T-cell (primary cell): ENCODE results near the gene MBD5. TPM values are rescaled to one million over a fixed set of nuclear protein-coding genes. Genes with fewer than 3 reads are reported as not detected.

Source experiments
- ATAC-seq, 4 experiments: fragments of 200-7000 bp in 3 of 4; fragments of 150-1000 bp in 1 of 4; cut with Tn5 transposase; replicated peaks in 1 of 4; 1 replicate in 3 of 4; 2 replicates in 1 of 4; pipeline ENCODE4 v1.10.0; 2021; ENCODE audit warnings: moderate library complexity in 3 of 4, mild to moderate bottlenecking in 2 of 4, moderate number of reproducible peaks in 1 of 4
- CTCF ChIA-PET, 2 donors: fragments of 300-600 bp; sonication (Branson Sonifier 250); formaldehyde crosslinking; loops; one replicate each; lab custom pipeline; 2022; ENCODE audit warnings: antibody characterized with exemption in 2 of 2; lab: Charles Lee
- POLR2A ChIA-PET, 2 donors: fragments of 300-600 bp; sonication (Branson Sonifier 250); formaldehyde crosslinking; loops; one replicate each; lab custom pipeline; 2022; ENCODE audit warnings: antibody characterized with exemption in 2 of 2; lab: Charles Lee
- DNase-seq, 35 experiments: peaks; one replicate each; pipeline versions ENCODE4 v3.0.0 to v3.0.0-alpha.2; 2013 to 2023
- H3K27ac ChIP-seq: one replicate; pipeline ENCODE4 v1.5.1; 2013; ENCODE audit warnings: low read length
- H3K27me3 ChIP-seq, 2 experiments: replicated peaks in 1 of 2; 1 replicate in 1 of 2; 2 replicates in 1 of 2; pipeline versions ENCODE4 v1.6.1 to v1.7.0; 2013; ENCODE audit warnings: low read length in 1 of 2, mixed read lengths in 1 of 2; ENCODE audit not compliant: control insufficient read depth in 2 of 2, insufficient read depth in 2 of 2; ENCODE audit errors: extremely low read depth in 1 of 2
- H3K36me3 ChIP-seq, 2 donors: 1 replicate in 1 of 2; 2 replicates in 1 of 2; pipeline versions ENCODE4 v1.6.1 to v1.7.0; 2013; ENCODE audit warnings: low read length in 1 of 2; ENCODE audit not compliant: control insufficient read depth in 2 of 2, insufficient read depth in 1 of 2; ENCODE audit errors: extremely low read depth in 1 of 2
- H3K4me1 ChIP-seq, 2 experiments: 1 replicate in 1 of 2; 2 replicates in 1 of 2; pipeline versions ENCODE4 v1.6.1 to v1.7.0; 2013; ENCODE audit warnings: low read length in 2 of 2, mixed read lengths in 1 of 2; ENCODE audit not compliant: insufficient read depth in 2 of 2, control insufficient read depth in 1 of 2; ENCODE audit errors: extremely low read depth in 1 of 2
- H3K4me3 ChIP-seq, 2 donors: 1 replicate in 1 of 2; 2 replicates in 1 of 2; pipeline versions ENCODE4 v1.5.1 to v1.7.0; 2013; ENCODE audit warnings: mild to moderate bottlenecking in 2 of 2, low read length in 1 of 2, moderate library complexity in 1 of 2; ENCODE audit not compliant: control insufficient read depth in 1 of 2; ENCODE audit errors: extremely low read depth in 1 of 2
- H3K9me3 ChIP-seq: 2 replicates; pipeline ENCODE4 v1.7.0; 2013
- H3K27ac Mint-ChIP-seq, 2 donors: one replicate each; pipeline ENCODE4 v1.8.0; 2020 to 2021; ENCODE audit warnings: mild to moderate bottlenecking in 2 of 2, mixed read lengths in 2 of 2
- H3K27me3 Mint-ChIP-seq, 2 donors: one replicate each; pipeline ENCODE4 v1.8.0; 2021 to 2022; ENCODE audit warnings: mixed read lengths in 2 of 2
- H3K36me3 Mint-ChIP-seq: one replicate; pipeline ENCODE4 v1.8.0; 2021; ENCODE audit warnings: mixed read lengths
- H3K4me1 Mint-ChIP-seq, 3 donors: one replicate each; pipeline ENCODE4 v1.8.0; 2020 to 2022; ENCODE audit warnings: mixed read lengths in 3 of 3, mild to moderate bottlenecking in 1 of 3
- H3K4me3 Mint-ChIP-seq, 3 donors: one replicate each; pipeline ENCODE4 v1.8.0; 2020 to 2022; ENCODE audit warnings: mild to moderate bottlenecking in 3 of 3, mixed read lengths in 3 of 3, moderate library complexity in 3 of 3
- H3K9me3 Mint-ChIP-seq, 3 donors: one replicate each; pipeline ENCODE4 v1.8.0; 2020 to 2022; ENCODE audit warnings: mixed read lengths in 3 of 3
- WGBS: methylation state at CpG from one replicate; pipeline ENCODE4 v1.1.5; 2013; ENCODE audit warnings: missing lambda C conversion rate; ENCODE audit not compliant: insufficient coverage; 5-methylcytosine and 5-hydroxymethylcytosine counted together
- total RNA-seq, 35 experiments: library from RNA in 6 of 35; stranded (reverse) in 6 of 35; fragments of 120-200 nt in 1 of 35; gene quantifications; one replicate each; pipeline versions ENCODE4 v1.2.1 to v1.2.4 and lab custom pipeline; 2013 to 2026

The MBD5 gene
- total RNA-seq, 5 donors from 2014 or later (not counting 1 experiment from before 2014, with no cell fraction given), result 34.6 to 81.9 (median 45.6) TPM

GRCh38 chr2:148461876-148462275 is 441.0 kb downstream of the MBD5 start:
- no peak for DNase-seq
- H3K4me1 Mint-ChIP-seq, result no peaks in the 10 kb centered on the region
- no peak overlapping the region for H3K27ac ChIP-seq
- peaks cover 23% of the 10 kb centered on the region for H3K36me3 Mint-ChIP-seq
- CTCF ChIA-PET, result no interaction called here
- no peak overlapping the region for H3K27ac Mint-ChIP-seq
- no peaks in the 10 kb centered on the region for H3K4me1 ChIP-seq
- no peak overlapping the region for H3K4me3 ChIP-seq
- no peak for ATAC-seq
- POLR2A ChIA-PET, result no interaction called here
- H3K4me3 Mint-ChIP-seq, result no peak overlapping the region
- H3K9me3 ChIP-seq, result no peaks in the 10 kb centered on the region
- no peaks in the 10 kb centered on the region for H3K9me3 Mint-ChIP-seq
- H3K27me3 ChIP-seq, result no peaks in the 10 kb centered on the region
- 100% methylated on average over 2 of the region's 4 CpGs for WGBS
- peaks cover 0 to 3% of the 10 kb centered on the region in 2 donors for H3K36me3 ChIP-seq
- H3K27me3 Mint-ChIP-seq, result no peaks in the 10 kb centered on the region

DNA sequence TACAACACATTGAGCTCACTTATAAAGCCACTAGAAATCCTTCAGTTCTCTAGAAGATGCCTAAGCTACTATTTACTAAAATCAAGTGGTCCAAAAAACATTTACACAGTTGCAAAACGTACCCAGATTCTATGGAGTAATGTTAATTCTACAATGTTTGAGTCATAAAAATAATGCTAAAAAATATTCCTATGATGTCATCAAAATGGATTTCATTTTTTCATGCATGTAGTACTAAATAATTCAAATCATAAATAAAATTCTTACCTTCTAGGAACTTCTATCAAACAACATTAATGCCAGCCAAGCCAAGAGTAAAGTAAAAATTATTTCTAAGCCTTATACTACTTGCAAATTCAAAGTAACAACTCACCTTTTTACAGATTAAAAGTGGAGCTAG is 454.7 kb downstream of the MBD5 start:
- Mint-ChIP-seq H3K36me3 (no peaks in the 10 kb centered on the region), H3K4me3 (no peak overlapping the region), H3K9me3 (no peaks in the 10 kb centered on the region), H3K4me1 (peaks cover 0 to 5% (median 0%) of the 10 kb centered on the region in 3 donors), H3K27ac (no peak overlapping the region), H3K27me3 (no peaks in the 10 kb centered on the region)
- ATAC-seq (no peak), DNase-seq (no peak)
- ChIA-PET POLR2A (interaction anchor here in 1 of 2 donors (0.5 kb wide), 1 partner anchor 108 kb away, joined by 3 read pairs; no protein-coding TSS in a partner anchor), CTCF (interaction anchor here in 1 of 2 donors (0.9 kb wide), 1 partner anchor 21 kb away, joined by 3 read pairs; no protein-coding TSS in a partner anchor)
- Histone ChIP-seq H3K27me3 (no peaks in the 10 kb centered on the region), H3K27ac (no peak overlapping the region), H3K4me3 (no peak overlapping the region), H3K4me1 (no peaks in the 10 kb centered on the region), H3K36me3 (no peaks in the 10 kb centered on the region), H3K9me3 (no peaks in the 10 kb centered on the region)
- WGBS, result no CpG with 5 or more reads among the region's 1 CpG

GRCh38 chr2:148479398-148479797 is 458.5 kb downstream of the MBD5 start:
- Histone ChIP-seq H3K4me3 (no peak overlapping the region), H3K9me3 (no peaks in the 10 kb centered on the region), H3K27ac (no peak overlapping the region), H3K4me1 (no peaks in the 10 kb centered on the region), H3K27me3 (no peaks in the 10 kb centered on the region), H3K36me3 (no peaks in the 10 kb centered on the region)
- H3K4me3 Mint-ChIP-seq, result no peak overlapping the region
- H3K27me3 Mint-ChIP-seq, result no peaks in the 10 kb centered on the region
- peaks cover 14% of the 10 kb centered on the region for H3K36me3 Mint-ChIP-seq
- DNase-seq (no peak), ATAC-seq (no peak)
- POLR2A ChIA-PET, result no interaction called here
- H3K27ac Mint-ChIP-seq, result no peak overlapping the region
- no CpG with 5 or more reads among the region's 3 CpGs for WGBS
- peaks cover 0 to 5% (median 0%) of the 10 kb centered on the region in 3 donors for H3K4me1 Mint-ChIP-seq
- CTCF ChIA-PET, result no interaction called here
- no peaks in the 10 kb centered on the region for H3K9me3 Mint-ChIP-seq

DNA sequence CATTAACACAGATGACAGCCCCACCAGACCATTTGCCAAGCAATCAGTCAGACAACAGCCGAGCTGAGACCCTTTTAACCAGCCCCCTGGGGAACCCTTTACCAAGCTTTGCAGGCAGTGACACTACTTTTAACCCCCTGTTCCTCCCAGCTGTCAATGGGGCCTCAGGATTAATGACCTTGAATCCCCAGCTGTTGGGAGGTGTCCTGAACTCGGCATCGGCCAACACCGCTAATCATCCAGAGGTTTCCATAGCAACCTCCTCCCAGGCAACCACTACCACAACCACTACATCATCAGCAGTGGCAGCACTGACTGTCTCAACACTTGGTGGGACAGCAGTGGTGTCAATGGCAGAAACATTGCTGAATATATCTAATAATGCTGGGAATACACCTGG is 462.8 kb downstream of the MBD5 start:
- Mint-ChIP-seq H3K36me3 (peaks cover 29% of the 10 kb centered on the region), H3K27ac (no peak overlapping the region), H3K9me3 (no peaks in the 10 kb centered on the region), H3K4me1 (peaks cover 0 to 5% (median 0%) of the 10 kb centered on the region in 3 donors), H3K27me3 (no peaks in the 10 kb centered on the region), H3K4me3 (no peak overlapping the region)
- no peak overlapping the region for H3K4me3 ChIP-seq
- no peaks in the 10 kb centered on the region for H3K4me1 ChIP-seq
- H3K9me3 ChIP-seq, result no peaks in the 10 kb centered on the region
- no peaks in the 10 kb centered on the region for H3K27me3 ChIP-seq
- 100% methylated on average over 1 of the region's 4 CpGs for WGBS
- ATAC-seq (no peak), DNase-seq (no peak)
- H3K36me3 ChIP-seq, result no peaks in the 10 kb centered on the region
- no peak overlapping the region for H3K27ac ChIP-seq
- ChIA-PET POLR2A (no interaction called here), CTCF (interaction anchor here in 1 of 2 donors (0.5 kb wide), 1 partner anchor 256 kb away, joined by 8 read pairs; no protein-coding TSS in a partner anchor)

GRCh38 chr2:148484066-148484465 is 463.2 kb downstream of the MBD5 start:
- DNase-seq (no peak), ATAC-seq (no peak)
- CTCF ChIA-PET, result interaction anchor here in 1 of 2 donors (0.5 kb wide), 1 partner anchor 255 kb away, joined by 8 read pairs; no protein-coding TSS in a partner anchor
- WGBS, result no CpG with 5 or more reads among the region's 1 CpG
- Mint-ChIP-seq H3K27me3 (no peaks in the 10 kb centered on the region), H3K4me1 (peaks cover 0 to 5% (median 0%) of the 10 kb centered on the region in 3 donors), H3K4me3 (no peak overlapping the region), H3K36me3 (peaks cover 32% of the 10 kb centered on the region), H3K27ac (no peak overlapping the region), H3K9me3 (no peaks in the 10 kb centered on the region)
- H3K36me3 ChIP-seq, result no peaks in the 10 kb centered on the region
- H3K4me3 ChIP-seq, result no peak overlapping the region
- no peaks in the 10 kb centered on the region for H3K27me3 ChIP-seq
- POLR2A ChIA-PET, result interaction anchor here in 1 of 2 donors (0.6 kb wide), 1 partner anchor 213 kb away, joined by 3 read pairs; no protein-coding TSS in a partner anchor
- no peak overlapping the region for H3K27ac ChIP-seq
- H3K4me1 ChIP-seq, result no peaks in the 10 kb centered on the region
- no peaks in the 10 kb centered on the region for H3K9me3 ChIP-seq

GRCh38 chr2:148486655-148487054 is 465.8 kb downstream of the MBD5 start:
- H3K27ac Mint-ChIP-seq, result no peak overlapping the region
- H3K27ac ChIP-seq, result no peak overlapping the region
- H3K4me3 ChIP-seq, result no peak overlapping the region
- H3K27me3 ChIP-seq, result no peaks in the 10 kb centered on the region
- no peaks in the 10 kb centered on the region for H3K4me1 ChIP-seq
- DNase-seq, result no peak
- POLR2A ChIA-PET, result no interaction called here
- CTCF ChIA-PET, result interaction anchor here (0.7 to 1.2 kb wide), 2 partner anchors 12 to 230 kb away, joined by 3 to 4 read pairs; no protein-coding TSS in a partner anchor
- peaks cover 0 to 6% of the 10 kb centered on the region in 2 donors for H3K36me3 ChIP-seq
- H3K36me3 Mint-ChIP-seq, result peaks cover 51% of the 10 kb centered on the region
- H3K9me3 Mint-ChIP-seq, result no peaks in the 10 kb centered on the region
- H3K9me3 ChIP-seq, result no peaks in the 10 kb centered on the region
- no peaks in the 10 kb centered on the region for H3K27me3 Mint-ChIP-seq
- no peak overlapping the region for H3K4me3 Mint-ChIP-seq
- H3K4me1 Mint-ChIP-seq, result no peaks in the 10 kb centered on the region
- no peak for ATAC-seq
